A673 (cell line): ENCODE data around the gene PRELP. TPM values are rescaled to one million over a fixed set of nuclear protein-coding genes. Genes with fewer than 3 reads are reported as not detected.

ENCODE experiments used
- Bru-seq: library from RNA; stranded (reverse); fragments of 400-500 nt; gene quantifications from one replicate; lab custom pipeline; 2021; lab: Mats Ljungman, UMichigan
- BruChase-seq, 2 experiments: library from RNA; stranded (reverse); fragments of 400-500 nt; gene quantifications; one replicate each; lab custom pipeline; 2021; lab: Mats Ljungman, UMichigan
- BruUV-seq: library from RNA; stranded (reverse); fragments of 400-500 nt; replicated peaks from 2 replicates; lab custom pipeline; 2021; lab: Mats Ljungman, UMichigan
- CTCF ChIA-PET: fragments of 300-600 bp; sonication (Branson Sonifier 250); formaldehyde crosslinking; loops from one replicate; lab custom pipeline; 2022; ENCODE audit warnings: antibody characterized with exemption; lab: Charles Lee
- POLR2A ChIA-PET: fragments of 300-600 bp; sonication (Branson Sonifier 250); formaldehyde crosslinking; loops from one replicate; lab custom pipeline; 2022; ENCODE audit warnings: antibody characterized with exemption; ENCODE audit not compliant: low non-redundant PET; lab: Charles Lee
- DNase-seq: peaks from one replicate; pipeline ENCODE4 v3.0.0-alpha.2; 2015; ENCODE audit warnings: low spot score
- H3K27ac ChIP-seq: fragments of 200-600 bp; sonication (generic); 2 replicates; pipeline ENCODE4 v1.5.1; 2016; ENCODE audit warnings: mixed run types, low read depth, mild to moderate bottlenecking, mixed read lengths, antibody characterized with exemption, low read length; ENCODE audit not compliant: poor library complexity, severe bottlenecking
- H3K27me3 ChIP-seq: fragments of 200-600 bp; sonication (generic); replicated peaks from 2 replicates; pipeline ENCODE4 v1.6.1; 2017; ENCODE audit warnings: mixed run types, low read depth, mild to moderate bottlenecking, mixed read lengths, antibody characterized with exemption, low read length; ENCODE audit not compliant: insufficient read depth, poor library complexity
- H3K36me3 ChIP-seq: fragments of 200-600 bp; sonication (generic); 2 replicates; pipeline ENCODE4 v1.6.1; 2016; ENCODE audit warnings: mixed run types, mild to moderate bottlenecking, mixed read lengths, antibody characterized with exemption, low read length; ENCODE audit not compliant: insufficient read depth, poor library complexity, severe bottlenecking
- H3K4me1 ChIP-seq: fragments of 200-600 bp; sonication (generic); 2 replicates; pipeline ENCODE4 v1.6.1; 2017; ENCODE audit warnings: mixed run types, mild to moderate bottlenecking, mixed read lengths, antibody characterized with exemption, low read length; ENCODE audit not compliant: insufficient read depth, poor library complexity, severe bottlenecking
- H3K4me3 ChIP-seq: fragments of 200-600 bp; sonication (generic); 2 replicates; pipeline ENCODE4 v1.5.1; 2016; ENCODE audit warnings: low read depth, mixed run types, mild to moderate bottlenecking, mixed read lengths, low read length; ENCODE audit not compliant: poor library complexity, severe bottlenecking
- H3K9me3 ChIP-seq: fragments of 200-600 bp; sonication (generic); 2 replicates; pipeline ENCODE4 v1.6.1; 2016; ENCODE audit warnings: mixed run types, low read depth, mild to moderate bottlenecking, mixed read lengths, antibody characterized with exemption, low read length; ENCODE audit not compliant: poor library complexity, severe bottlenecking
- EZH2 ChIP-seq: fragments of 200-600 bp; sonication (generic); IDR thresholded peaks from 2 replicates; pipeline ENCODE4 v1.6.1; 2017; ENCODE audit warnings: borderline replicate concordance, low read depth, mild to moderate bottlenecking, mixed read lengths, antibody characterized with exemption, low read length; ENCODE audit not compliant: poor library complexity, severe bottlenecking
- intact Hi-C: fragments of 100-400 bp; cut with micrococcal nuclease; formaldehyde crosslinking; loops from one replicate; pipeline ENCODE4 v1.10.0; 2022; ENCODE audit not compliant: unreplicated experiment
- long read RNA-seq: library from polyadenylated mRNA; stranded (forward); transcript quantifications from one replicate; pipeline ENCODE4 v2.0.0, GENCODE V29; 2022
- total RNA-seq: library from RNA; stranded (reverse); gene quantifications from 2 replicates; pipeline ENCODE4 v1.2.3, GENCODE V29; 2021
- TF ChIP-seq, protein P1 (sequence below): fragments of 300-800, 200-600 bp; sonication (generic); conservative IDR thresholded peaks from 2 replicates; pipeline ENCODE4 v1.5.1; 2017; ENCODE audit warnings: low read depth, mild to moderate bottlenecking, antibody characterized with exemption, low read length, moderate library complexity, mixed read lengths

The PRELP gene
- not detected in 2 replicates for total RNA-seq
- Bru-seq, nascent RNA, result percentile 9 among the genes with signal in this experiment
- percentile 12 among the genes with signal in this experiment for BruChase-seq, experiment 1, labeled RNA remaining after a 2-hour chase
- BruChase-seq, experiment 2, labeled RNA remaining after a 6-hour chase, result percentile 11 among the genes with signal in this experiment
- long read RNA-seq, full-length matches to known transcripts, result 1 of 1 reads
- long read RNA-seq, partial matches to known transcripts, result 0 of 1 reads
- long read RNA-seq, other reads (novel, unspliced or antisense), result 0 of 1 reads

- no peaks in the 10 kb centered on the region for H3K4me1 ChIP-seq
- H3K36me3 ChIP-seq, result no peaks in the 10 kb centered on the region
- intact Hi-C loops, result no loop called here
- no peaks in the 10 kb centered on the region for H3K27me3 ChIP-seq
- H3K27ac ChIP-seq, result no peak within 1 kb of the TSS
- POLR2A ChIA-PET, result interaction anchor here (0.5 kb wide), 1 partner anchor 45 kb away, joined by 7 read pairs; no protein-coding TSS in a partner anchor
- CTCF ChIA-PET, result interaction anchor here (1.1 kb wide), 1 partner anchor 208 kb away, joined by 4 read pairs; no protein-coding TSS in a partner anchor
- no peak within 1 kb of the TSS for H3K4me3 ChIP-seq
- H3K9me3 ChIP-seq, result no peaks in the 10 kb centered on the region
- BruUV-seq, result no TSS peak
- no peak for DNase-seq
- TF ChIP-seq, protein P1, sequence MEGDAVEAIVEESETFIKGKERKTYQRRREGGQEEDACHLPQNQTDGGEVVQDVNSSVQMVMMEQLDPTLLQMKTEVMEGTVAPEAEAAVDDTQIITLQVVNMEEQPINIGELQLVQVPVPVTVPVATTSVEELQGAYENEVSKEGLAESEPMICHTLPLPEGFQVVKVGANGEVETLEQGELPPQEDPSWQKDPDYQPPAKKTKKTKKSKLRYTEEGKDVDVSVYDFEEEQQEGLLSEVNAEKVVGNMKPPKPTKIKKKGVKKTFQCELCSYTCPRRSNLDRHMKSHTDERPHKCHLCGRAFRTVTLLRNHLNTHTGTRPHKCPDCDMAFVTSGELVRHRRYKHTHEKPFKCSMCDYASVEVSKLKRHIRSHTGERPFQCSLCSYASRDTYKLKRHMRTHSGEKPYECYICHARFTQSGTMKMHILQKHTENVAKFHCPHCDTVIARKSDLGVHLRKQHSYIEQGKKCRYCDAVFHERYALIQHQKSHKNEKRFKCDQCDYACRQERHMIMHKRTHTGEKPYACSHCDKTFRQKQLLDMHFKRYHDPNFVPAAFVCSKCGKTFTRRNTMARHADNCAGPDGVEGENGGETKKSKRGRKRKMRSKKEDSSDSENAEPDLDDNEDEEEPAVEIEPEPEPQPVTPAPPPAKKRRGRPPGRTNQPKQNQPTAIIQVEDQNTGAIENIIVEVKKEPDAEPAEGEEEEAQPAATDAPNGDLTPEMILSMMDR, result no peak
- TF ChIP-seq EZH2, result no peak
These were observed at the start of gene PRELP for GRCh38 chr1:203475012-203475981. PRELP (plus strand) TSS chr1:203475806; CDS start chr1:203483185, 7,379 bp downstream.

DNA sequence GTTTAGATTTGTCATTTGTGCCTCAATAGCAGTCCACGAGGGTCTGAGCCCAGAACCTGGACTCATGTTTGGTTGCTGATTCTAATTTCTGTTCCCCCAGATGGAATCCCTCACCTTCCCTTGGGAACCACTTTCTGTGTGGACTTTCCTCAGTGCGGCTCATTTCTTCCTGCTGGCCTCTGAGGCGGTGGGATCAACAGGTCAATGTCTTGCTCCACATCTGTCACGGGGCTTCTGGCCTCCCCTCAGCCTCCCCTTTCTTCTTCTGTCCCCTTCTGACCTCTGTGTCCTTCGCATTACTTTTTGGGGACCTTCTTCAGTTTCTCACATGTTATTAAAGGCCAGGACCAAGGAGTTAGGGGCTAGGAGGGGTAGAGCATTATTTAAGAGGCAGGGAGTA is 49.2 kb upstream of the PRELP start:
- no peaks in the 10 kb centered on the region for H3K36me3 ChIP-seq
- H3K9me3 ChIP-seq, result no peaks in the 10 kb centered on the region
- TF ChIP-seq EZH2, result no peak
- TF ChIP-seq, protein P1, result no peak
- intact Hi-C loops, result no loop called here
- no TSS peak for BruUV-seq
- ChIA-PET CTCF (no interaction called here), POLR2A (no interaction called here)
- no peaks in the 10 kb centered on the region for H3K4me1 ChIP-seq
- no peak overlapping the region for H3K4me3 ChIP-seq
- no peak overlapping the region for H3K27ac ChIP-seq
- DNase-seq, result no peak
- H3K27me3 ChIP-seq, result peaks cover 3% of the 10 kb centered on the region

DNA sequence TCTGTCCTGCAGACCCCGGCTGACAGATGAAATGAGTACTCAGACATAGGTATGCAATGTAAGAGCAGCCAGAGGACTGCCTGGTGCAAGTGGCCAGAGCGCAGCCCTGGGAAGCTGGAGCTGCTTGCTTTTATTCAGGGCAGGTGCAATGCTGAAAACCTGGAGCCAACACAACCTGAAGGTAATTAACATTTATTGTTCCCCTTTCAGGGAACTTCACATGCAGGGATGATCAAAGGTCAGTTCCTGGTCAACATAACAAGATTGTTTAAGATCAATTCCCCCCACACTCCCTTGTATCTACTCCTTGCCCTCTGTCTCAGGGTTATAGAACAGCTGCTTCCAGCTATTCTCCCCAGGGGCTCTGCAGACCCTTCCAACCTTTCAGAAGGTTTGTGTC is 48.7 kb upstream of the PRELP start:
- H3K9me3 ChIP-seq, result no peaks in the 10 kb centered on the region
- ChIA-PET POLR2A (no interaction called here), CTCF (no interaction called here)
- H3K4me1 ChIP-seq, result no peaks in the 10 kb centered on the region
- no peaks in the 10 kb centered on the region for H3K36me3 ChIP-seq
- no peak overlapping the region for H3K4me3 ChIP-seq
- TF ChIP-seq, protein P1, result no peak
- TF ChIP-seq EZH2, result no peak
- H3K27ac ChIP-seq, result no peak overlapping the region
- BruUV-seq, result no TSS peak
- H3K27me3 ChIP-seq, result peaks cover 3% of the 10 kb centered on the region
- intact Hi-C loops, result no loop called here
- no peak for DNase-seq
